Heart right ventricle (tissue), 16 donors: Measurements from ENCODE around the gene AGAP1. TPM values are rescaled to one million over a fixed set of nuclear protein-coding genes. Genes with fewer than 3 reads are reported as not detected.
A peak's percentile ranks its signal among the peaks of the same experiment; 100 is the strongest.

ENCODE experiments used
- ATAC-seq, 8 donors: fragments of 200-7000 bp; cut with Tn5 transposase; one replicate each; pipeline ENCODE4 v1.9.1; 2020; ENCODE audit warnings: mild to moderate bottlenecking in 8 of 8, moderate library complexity in 8 of 8, moderate number of reproducible peaks in 1 of 8
- DNase-seq, 2 donors: peaks; one replicate each; pipeline ENCODE4 v3.0.0-alpha.2; 2020
- H3K27ac ChIP-seq, 10 donors: fragments of 200-600 bp; sonication (generic) in 2 of 10; one replicate each; pipeline versions ENCODE4 v1.5.0 to v1.8.0; 2020 to 2022; ENCODE audit warnings: mild to moderate bottlenecking in 3 of 10
- H3K27me3 ChIP-seq, 7 donors: fragments of 200-600 bp; one replicate each; pipeline ENCODE4 v1.8.0; 2021 to 2022; ENCODE audit warnings: mild to moderate bottlenecking in 2 of 7
- H3K36me3 ChIP-seq, 9 donors: fragments of 200-600 bp; sonication (generic) in 1 of 9; one replicate each; pipeline versions ENCODE4 v1.5.0 to v1.8.0; 2020 to 2022; ENCODE audit warnings: mild to moderate bottlenecking in 2 of 9
- H3K4me1 ChIP-seq, 9 donors: fragments of 200-600 bp; sonication (generic) in 1 of 9; one replicate each; pipeline versions ENCODE4 v1.5.0 to v1.8.0; 2020 to 2022; ENCODE audit warnings: mild to moderate bottlenecking in 4 of 9
- H3K4me3 ChIP-seq, 10 donors: fragments of 200-600 bp; sonication (generic) in 2 of 10; one replicate each; pipeline versions ENCODE4 v1.5.0 to v1.8.0; 2020 to 2022; ENCODE audit warnings: mild to moderate bottlenecking in 7 of 10, moderate library complexity in 2 of 10
- H3K9me3 ChIP-seq, 11 donors: fragments of 200-600 bp in 10 of 11; sonication (generic) in 2 of 11; one replicate each; pipeline versions ENCODE4 v1.5.0 to v1.8.0; 2013 to 2022; ENCODE audit warnings: mild to moderate bottlenecking in 2 of 11, control low read depth in 1 of 11, moderate library complexity in 1 of 11
- CTCF ChIP-seq, 9 donors: fragments of 200-600 bp; sonication (generic) in 2 of 9; IDR thresholded peaks; one replicate each; pipeline versions ENCODE4 v1.5.0 to v1.8.0; 2021 to 2022; ENCODE audit warnings: antibody characterized with exemption in 9 of 9, mild to moderate bottlenecking in 5 of 9, moderate library complexity in 1 of 9
- WGBS, 2 donors: extraction: QIAGEN DNeasy Blood & Tissue Kit; methylation state at CpG; one replicate each; pipeline ENCODE4 v1.1.7; 2013; ENCODE audit warnings: inconsistent platforms in 1 of 2; 5-methylcytosine and 5-hydroxymethylcytosine counted together
- intact Hi-C, 10 donors: fragments of 100-400 bp; cut with DNase I; formaldehyde crosslinking; loops; one replicate each; pipeline versions ENCODE4 v1.11.1 to v1.14.2; 2022
- polyA plus RNA-seq, 2 donors: library from polyadenylated mRNA; stranded (reverse); fragments of 200-250 nt; gene quantifications; one replicate each; pipeline ENCODE4 v1.2.3, GENCODE V29; 2013
- total RNA-seq, 10 donors: library from RNA; stranded (reverse); fragmentation: NEBNext Ultra II Directional in 3 of 10; extraction: Animal tissue kit (Norgen Biotek cat#: 25700) in 3 of 10; gene quantifications; one replicate each; pipeline versions ENCODE4 v1.2.1 to v1.2.4, GENCODE V29; 2021 to 2023
- donor health status: Arrhythmogenic right ventricular cardiomyopathy.
- donor health status: ischemic (EF 13 %, LVEDD 7.1; RV severe dilation, severe dysfunction).
- donor health status: healthy with polysubstance abuse.
- donor health status: DM: no; HTN: yes; CAD: no.
- donor health status: DM: no; HTN: no; CAD: no.
- donor health status: ischemic (EF 25% LVEDD 6.9; RV normal size, moderate dysfunction).
- donor health status: ischemic (EF 25% LVEDD 5.7; RV mildly dilated, moderate dysfunction).
- donor health status: healthy.
- donor health status: DM: yes; HTN: yes; CAD: no.
- donor health status: Ischemic cardiomyopathy.
- donor health status: ischemic (EF 35%, LVEDD 5.7; RV mildly dilated, moderate dysfunction).
- donor health status: nonischemic (EF 11% LVEDD 7.7; RV severe dilation, severe dysfunction).
- donor health status: DM: yes; HTN: yes; CAD: no.
- donor health status: PGD.
- donor health status: ischemic (EF 29% LVEDD 5.4; RV normal size, mild dysfunction).
- donor health status: nonischemic (EF 23%, LVEDD 6.1; RV moderate dilation, normal function).

AGAP1 gene
- total and polyA plus RNA-seq, 12 donors, result 3.5 to 29.2 (median 19.4) TPM

- intact Hi-C loops, result loop anchor here in 5 of 10 donors (5.0 kb wide), 4 partner anchors 412 to 1307 kb away; no protein-coding TSS in a partner anchor
These were observed 271.5 kb downstream of the AGAP1 start for GRCh38 chr2:235765181-235765820.

GRCh38 chr2:235766278-235766677, 272.4 kb downstream of the AGAP1 start:
- peak; percentile 85 to 97 (median 93) for TF ChIP-seq CTCF (IDR thresholded peaks at IDR 0.05)
- 4 to 6% methylated on average over 7 of the region's 7 CpGs for WGBS, 2 donors
- ATAC-seq (peak; percentile 86 to 94 (median 88)), DNase-seq (peak in 1 of 2 donors; percentile 83)
- no peaks in the 10 kb centered on the region for H3K9me3 ChIP-seq
- H3K36me3 ChIP-seq, result peaks cover 0 to 38% (median 0%) of the 10 kb centered on the region in 9 donors
- peaks cover 0 to 5% (median 0%) of the 10 kb centered on the region in 9 donors for H3K4me1 ChIP-seq
- intact Hi-C loops, result loop anchor here in 7 of 10 donors (2.0 to 5.0 kb wide), 6 partner anchors 411 to 1306 kb away; no protein-coding TSS in a partner anchor
- H3K4me3 ChIP-seq, result no peak overlapping the region
- H3K27ac ChIP-seq, result no peak overlapping the region
- H3K27me3 ChIP-seq, result no peaks in the 10 kb centered on the region

More at GRCh38 chr2:235765181-235765820, 271.5 kb downstream of the AGAP1 start:
- peak in 1 of 8 donors; percentile 42 for ATAC-seq
- WGBS, 2 donors, result 90% methylated on average over 27 to 30 of the region's 30 CpGs
- H3K27me3 ChIP-seq, result no peaks in the 10 kb centered on the region
- peaks cover 0 to 33% (median 0%) of the 10 kb centered on the region in 9 donors for H3K36me3 ChIP-seq
- peaks cover 0 to 5% (median 0%) of the 10 kb centered on the region in 9 donors for H3K4me1 ChIP-seq
- no peak for DNase-seq
- no peak overlapping the region for H3K4me3 ChIP-seq
- H3K9me3 ChIP-seq, result no peaks in the 10 kb centered on the region
- TF ChIP-seq CTCF (IDR thresholded peaks at IDR 0.05), result no peak
- H3K27ac ChIP-seq, result no peak overlapping the region

- intact Hi-C loops, result loop anchor here in 5 of 10 donors (5.0 kb wide), 4 partner anchors 409 to 1304 kb away; no protein-coding TSS in a partner anchor
- Histone ChIP-seq H3K4me1 (peaks cover 0 to 5% (median 0%) of the 10 kb centered on the region in 9 donors), H3K9me3 (no peaks in the 10 kb centered on the region), H3K4me3 (no peak overlapping the region), H3K27ac (no peak overlapping the region), H3K36me3 (peaks cover 0 to 33% (median 0%) of the 10 kb centered on the region in 9 donors), H3K27me3 (no peaks in the 10 kb centered on the region)
- no peak for TF ChIP-seq CTCF (IDR thresholded peaks at IDR 0.05)
- 94 to 97% methylated on average over 13 of the region's 13 CpGs for WGBS, 2 donors
- DNase-seq, result no peak
- ATAC-seq, result no peak
These were observed 274.8 kb downstream of the AGAP1 start for GRCh38 chr2:235768606-235769005.

GRCh38 chr2:235769046-235769445, 275.2 kb downstream of the AGAP1 start:
- no peak for TF ChIP-seq CTCF (IDR thresholded peaks at IDR 0.05)
- H3K4me3 ChIP-seq, result no peak overlapping the region
- intact Hi-C loops, result loop anchor here in 5 of 10 donors (5.0 kb wide), 4 partner anchors 408 to 1303 kb away; no protein-coding TSS in a partner anchor
- H3K9me3 ChIP-seq, result no peaks in the 10 kb centered on the region
- DNase-seq (no peak), ATAC-seq (no peak)
- H3K27ac ChIP-seq, result no peak overlapping the region
- 92 to 95% methylated on average over 7 of the region's 7 CpGs for WGBS, 2 donors
- no peaks in the 10 kb centered on the region for H3K27me3 ChIP-seq
- H3K4me1 ChIP-seq, result peaks cover 0 to 5% (median 0%) of the 10 kb centered on the region in 9 donors
- peaks cover 0 to 30% (median 0%) of the 10 kb centered on the region in 9 donors for H3K36me3 ChIP-seq
